ENCODE results near the gene VN1R5. TPM values are rescaled to one million over a fixed set of nuclear protein-coding genes. Genes with fewer than 3 reads are reported as not detected.
"Not testable (repeated sequence)": the region's sequence is repeated elsewhere in the genome, so short reads cannot be mapped to it uniquely, and the experiment has no call there.

The VN1R5 gene
- total RNA-seq, 1 donor from 2014 or later: not detected

DNA sequence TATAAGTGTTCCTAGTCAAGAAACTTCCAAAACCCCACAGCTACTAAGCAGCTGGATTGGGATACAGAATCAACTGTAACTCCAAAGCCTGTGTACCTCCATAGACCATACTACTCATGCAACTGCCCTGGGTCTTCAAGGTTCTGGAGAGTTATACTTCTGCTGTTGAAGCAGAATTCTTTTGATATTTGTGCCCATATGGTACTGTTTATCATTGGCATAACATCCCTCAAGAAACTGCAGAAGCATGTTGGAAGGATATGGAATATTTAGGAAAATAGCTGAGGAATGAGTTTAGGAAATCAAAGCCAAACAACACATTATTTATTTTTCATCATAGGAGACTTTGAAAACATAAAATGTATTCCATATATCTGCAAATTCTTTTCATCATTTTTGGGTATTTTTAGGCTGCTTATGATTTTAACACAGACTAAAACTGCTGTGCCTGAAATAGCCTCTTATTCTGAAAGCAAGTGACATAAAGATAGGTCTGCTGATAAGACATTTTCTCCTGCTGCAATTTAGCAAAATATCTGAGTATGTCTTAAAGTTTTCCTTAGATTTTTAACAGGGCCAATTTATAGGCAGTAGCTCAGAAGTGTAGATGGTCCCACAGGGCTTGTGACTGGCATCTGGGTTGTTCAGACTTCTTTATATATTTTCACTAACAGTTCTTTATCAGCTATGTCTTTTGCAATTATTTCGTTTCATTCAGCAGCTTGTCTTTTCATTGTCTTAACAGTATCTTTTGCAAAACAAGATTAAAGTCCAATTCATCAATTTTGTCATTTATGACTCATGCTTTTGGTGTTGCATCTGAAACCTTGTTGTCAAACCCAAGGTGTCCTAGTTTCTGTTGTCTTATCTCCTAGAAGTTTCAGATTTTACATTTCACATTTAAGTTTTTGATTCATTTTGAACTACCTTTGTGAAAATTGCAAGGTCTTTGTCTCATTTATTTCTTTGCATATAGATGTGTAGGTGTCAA is 43.0 kb upstream of the VN1R5 start:
- Histone ChIP-seq H3K4me1 (peaks cover 28% of the 10 kb centered on the region), H3K4me3 (no peak overlapping the region), H3K9me3 (replicated peaks) (no peaks in the 10 kb centered on the region), H3K27me3 (ENCODE audit: low read depth) (no peaks in the 10 kb centered on the region), H3K27ac (replicated peaks) (no peak overlapping the region), H3K36me3 (no peaks in the 10 kb centered on the region)
- DNase-seq: no peak
- TF ChIP-seq, protein P1, sequence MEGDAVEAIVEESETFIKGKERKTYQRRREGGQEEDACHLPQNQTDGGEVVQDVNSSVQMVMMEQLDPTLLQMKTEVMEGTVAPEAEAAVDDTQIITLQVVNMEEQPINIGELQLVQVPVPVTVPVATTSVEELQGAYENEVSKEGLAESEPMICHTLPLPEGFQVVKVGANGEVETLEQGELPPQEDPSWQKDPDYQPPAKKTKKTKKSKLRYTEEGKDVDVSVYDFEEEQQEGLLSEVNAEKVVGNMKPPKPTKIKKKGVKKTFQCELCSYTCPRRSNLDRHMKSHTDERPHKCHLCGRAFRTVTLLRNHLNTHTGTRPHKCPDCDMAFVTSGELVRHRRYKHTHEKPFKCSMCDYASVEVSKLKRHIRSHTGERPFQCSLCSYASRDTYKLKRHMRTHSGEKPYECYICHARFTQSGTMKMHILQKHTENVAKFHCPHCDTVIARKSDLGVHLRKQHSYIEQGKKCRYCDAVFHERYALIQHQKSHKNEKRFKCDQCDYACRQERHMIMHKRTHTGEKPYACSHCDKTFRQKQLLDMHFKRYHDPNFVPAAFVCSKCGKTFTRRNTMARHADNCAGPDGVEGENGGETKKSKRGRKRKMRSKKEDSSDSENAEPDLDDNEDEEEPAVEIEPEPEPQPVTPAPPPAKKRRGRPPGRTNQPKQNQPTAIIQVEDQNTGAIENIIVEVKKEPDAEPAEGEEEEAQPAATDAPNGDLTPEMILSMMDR (IDR thresholded peaks at IDR 0.05; ENCODE audit: borderline replicate concordance): no peak
- intact Hi-C loops (cut with micrococcal nuclease): no loop called here

DNA sequence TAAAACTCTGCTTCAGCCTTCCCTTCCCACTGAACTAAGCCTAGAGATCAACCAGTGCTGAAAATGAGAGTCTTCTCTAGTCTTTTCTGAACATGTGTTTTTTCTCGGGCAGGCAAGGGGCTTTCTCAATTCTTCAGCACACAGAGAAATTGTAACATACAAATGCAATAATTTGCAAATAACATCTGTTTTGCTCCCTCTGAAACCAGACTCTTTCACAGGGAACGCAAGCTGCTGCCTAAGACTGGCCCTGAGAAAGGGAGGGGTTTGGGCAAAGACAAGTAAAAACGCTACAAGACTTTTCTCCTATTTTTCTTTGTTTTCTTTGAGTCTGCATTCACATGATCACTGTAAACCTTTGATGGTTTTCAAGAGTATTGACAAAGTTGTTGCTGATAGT is 39.6 kb upstream of the VN1R5 start:
- H3K4me3 ChIP-seq: no peak overlapping the region
- no peaks in the 10 kb centered on the region for H3K27me3 ChIP-seq (ENCODE audit: low read depth)
- DNase-seq: no peak
- intact Hi-C loops (cut with micrococcal nuclease): no loop called here
- no peak overlapping the region for H3K27ac ChIP-seq (replicated peaks)
- TF ChIP-seq, protein P1 (IDR thresholded peaks at IDR 0.05; ENCODE audit: borderline replicate concordance): no peak
- H3K36me3 ChIP-seq: no peaks in the 10 kb centered on the region
- H3K4me1 ChIP-seq: peaks cover 3% of the 10 kb centered on the region
- no peaks in the 10 kb centered on the region for H3K9me3 ChIP-seq (replicated peaks)

DNA sequence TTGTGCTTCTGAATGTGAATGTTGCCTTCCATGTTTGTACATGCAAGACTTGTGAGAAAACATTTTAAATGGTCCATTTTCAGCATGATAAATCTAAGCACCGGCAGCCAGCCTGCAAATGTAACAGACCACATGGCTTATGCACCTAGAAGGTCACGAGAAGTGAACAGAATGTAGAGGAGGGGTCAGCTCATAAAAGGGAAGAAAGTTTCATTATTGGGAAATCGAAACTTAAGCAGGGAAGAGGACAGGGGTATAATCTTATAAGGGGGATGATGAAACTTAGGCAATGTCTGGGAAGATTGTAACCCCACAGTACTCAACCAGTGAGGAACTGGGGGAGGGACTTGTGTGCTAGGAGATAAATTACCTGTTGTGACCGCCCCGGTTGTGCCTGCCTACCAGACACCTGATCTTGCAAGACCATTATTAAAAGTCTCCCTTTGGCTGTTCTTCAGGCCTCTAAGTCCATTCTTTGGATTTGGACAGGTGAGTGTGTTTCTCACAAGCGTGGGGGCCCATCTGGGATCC is 37.7 kb upstream of the VN1R5 start:
- H3K27ac ChIP-seq (replicated peaks): no peak overlapping the region
- H3K4me1 ChIP-seq: no peaks in the 10 kb centered on the region
- H3K9me3 ChIP-seq (replicated peaks): peaks cover 1% of the 10 kb centered on the region
- H3K4me3 ChIP-seq: no peak overlapping the region
- H3K27me3 ChIP-seq (ENCODE audit: low read depth): no peaks in the 10 kb centered on the region
- intact Hi-C loops (cut with micrococcal nuclease): no loop called here
- no peak for DNase-seq
- TF ChIP-seq, protein P1 (IDR thresholded peaks at IDR 0.05; ENCODE audit: borderline replicate concordance): no peak
- no peaks in the 10 kb centered on the region for H3K36me3 ChIP-seq

DNA sequence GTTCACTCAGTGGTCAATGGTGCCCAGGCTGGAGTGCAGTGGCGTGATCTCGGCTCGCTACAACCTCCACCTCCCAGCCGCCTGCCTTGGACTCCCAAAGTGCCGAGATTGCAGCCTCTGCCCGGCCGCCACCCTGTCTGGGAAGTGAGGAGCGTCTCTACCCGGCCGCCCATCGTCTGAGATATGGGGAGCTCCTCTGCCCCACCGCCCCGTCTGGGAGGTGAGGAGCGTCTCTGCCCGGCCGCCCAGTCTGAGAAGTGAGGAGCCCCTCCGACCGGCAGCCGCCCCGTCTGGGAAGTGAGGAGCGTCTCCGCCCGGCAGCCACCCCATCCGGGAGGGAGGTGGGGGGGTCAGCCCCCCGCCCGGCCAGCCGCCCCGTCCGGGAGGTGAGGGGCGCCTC is 35.6 kb upstream of the VN1R5 start:
- DNase-seq; intact Hi-C loops (cut with micrococcal nuclease); H3K4me1 ChIP-seq; H3K27ac ChIP-seq (replicated peaks); H3K36me3 ChIP-seq; H3K27me3 ChIP-seq (ENCODE audit: low read depth); H3K4me3 ChIP-seq: not testable (repeated sequence)
- peaks cover 22% of the 10 kb centered on the region for H3K9me3 ChIP-seq (replicated peaks)

DNA sequence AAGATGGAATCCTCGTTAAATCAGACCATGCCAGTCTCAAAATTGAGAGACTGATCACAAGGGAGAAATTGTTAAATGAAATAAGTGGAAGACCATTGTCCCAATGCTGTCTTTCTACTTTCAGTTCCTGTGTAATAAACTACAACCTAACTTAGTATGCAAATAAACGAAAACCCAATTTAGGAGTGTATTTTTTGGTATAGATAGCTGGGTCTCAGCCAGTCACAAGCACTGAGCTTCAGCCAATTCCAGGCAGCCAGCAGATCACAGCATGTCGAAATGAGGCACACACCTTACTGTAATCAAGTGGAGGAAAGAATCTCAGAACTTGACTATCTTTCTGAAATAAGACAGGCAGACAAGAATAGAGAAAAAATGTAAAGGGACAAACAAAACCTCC is 33.0 kb upstream of the VN1R5 start:
- Histone ChIP-seq H3K9me3 (replicated peaks) (peaks cover 32% of the 10 kb centered on the region), H3K27ac (replicated peaks) (no peak overlapping the region), H3K4me1 (no peaks in the 10 kb centered on the region), H3K27me3 (ENCODE audit: low read depth) (no peaks in the 10 kb centered on the region), H3K4me3 (no peak overlapping the region), H3K36me3 (no peaks in the 10 kb centered on the region)
- intact Hi-C loops (cut with micrococcal nuclease): no loop called here
- no peak for DNase-seq
- TF ChIP-seq, protein P1 (IDR thresholded peaks at IDR 0.05; ENCODE audit: borderline replicate concordance): no peak

DNA sequence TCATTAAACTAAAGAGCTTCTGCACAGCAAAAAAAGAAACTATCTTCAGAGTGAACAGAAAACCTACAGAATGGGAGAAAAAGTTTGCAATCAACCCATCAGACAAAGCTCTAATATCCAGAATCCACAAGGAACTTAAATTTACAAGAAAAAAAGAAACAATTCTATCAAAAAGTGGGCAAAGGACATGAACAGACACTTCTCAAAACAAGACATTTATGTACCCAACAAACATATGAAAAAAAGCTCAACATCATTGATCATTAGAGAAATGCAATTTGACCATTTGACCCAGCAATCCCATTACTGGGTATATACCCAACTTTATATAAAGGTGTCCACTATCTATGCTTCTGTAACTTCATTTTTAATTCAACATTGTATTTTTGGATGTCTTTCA is 31.1 kb upstream of the VN1R5 start:
- Histone ChIP-seq H3K4me3 (no peak overlapping the region), H3K4me1 (no peaks in the 10 kb centered on the region), H3K9me3 (replicated peaks) (peaks cover 51% of the 10 kb centered on the region), H3K27me3 (ENCODE audit: low read depth) (no peaks in the 10 kb centered on the region), H3K36me3 (no peaks in the 10 kb centered on the region), H3K27ac (replicated peaks) (no peak overlapping the region)
- intact Hi-C loops (cut with micrococcal nuclease): no loop called here
- TF ChIP-seq, protein P1 (IDR thresholded peaks at IDR 0.05; ENCODE audit: borderline replicate concordance): no peak
- DNase-seq: no peak

Measured in left ventricle myocardium inferior (tissue), 1 donor.